ENCODE results near the gene COL12A1. TPM values are rescaled to one million over a fixed set of nuclear protein-coding genes. Genes with fewer than 3 reads are reported as not detected.

COL12A1 gene
- total and polyA plus RNA-seq, 9 of the 15 experiments (the other 6 are each of a cell fraction or from before 2014, with no cell fraction given): 0.11 TPM; not detected in 8

DNA sequence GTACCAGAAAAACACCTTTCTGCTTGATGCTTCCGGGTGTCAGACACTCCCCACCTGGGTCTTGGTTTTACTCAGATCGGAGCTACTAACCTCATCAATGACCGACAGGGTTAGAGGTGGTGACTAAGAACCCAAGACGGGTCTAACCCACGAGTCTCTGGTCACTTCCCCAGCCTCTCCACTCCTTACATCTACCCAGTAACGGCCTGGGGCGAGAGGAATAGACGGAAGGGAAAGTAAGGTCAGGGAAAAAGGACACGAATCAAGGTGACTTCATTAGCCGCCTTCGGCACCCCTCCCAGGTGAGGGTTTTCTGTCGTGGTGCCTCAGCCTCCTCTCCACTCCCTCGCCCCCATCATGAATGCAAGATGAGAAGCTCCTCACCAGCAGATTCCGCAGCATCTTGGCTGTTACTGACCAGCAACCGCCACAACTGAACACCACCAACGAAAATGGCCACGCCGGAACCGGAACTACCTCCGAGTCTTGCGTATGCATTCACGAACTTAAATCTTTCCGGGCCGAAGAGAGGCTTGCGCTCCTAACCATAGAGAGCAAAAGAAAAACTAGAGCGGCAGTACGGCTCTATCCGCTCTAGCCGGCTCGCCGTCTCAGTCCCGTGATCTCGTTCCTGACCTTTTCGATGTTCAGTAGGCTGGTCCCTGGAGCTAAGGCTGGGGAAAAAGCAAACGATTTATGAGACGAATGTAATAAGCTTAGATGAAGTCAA lies 37.6 kb upstream of the COL12A1 start, which contains the start of gene COX7A2 (continued):
- TF ChIP-seq POLR2H (tag; IDR thresholded peaks at IDR 0.05; ENCODE audit: low read depth): peak; percentile 93
- TF ChIP-seq FOXK2 (conservative IDR thresholded peaks at IDR 0.05 in 1 of 2, IDR thresholded peaks at IDR 0.05 in 1 of 2; ENCODE audit: low read depth in 2 of 2): peak; percentile 62 to 78; a peak in 3 of 4 replicates
- TF ChIP-seq, protein P1, sequence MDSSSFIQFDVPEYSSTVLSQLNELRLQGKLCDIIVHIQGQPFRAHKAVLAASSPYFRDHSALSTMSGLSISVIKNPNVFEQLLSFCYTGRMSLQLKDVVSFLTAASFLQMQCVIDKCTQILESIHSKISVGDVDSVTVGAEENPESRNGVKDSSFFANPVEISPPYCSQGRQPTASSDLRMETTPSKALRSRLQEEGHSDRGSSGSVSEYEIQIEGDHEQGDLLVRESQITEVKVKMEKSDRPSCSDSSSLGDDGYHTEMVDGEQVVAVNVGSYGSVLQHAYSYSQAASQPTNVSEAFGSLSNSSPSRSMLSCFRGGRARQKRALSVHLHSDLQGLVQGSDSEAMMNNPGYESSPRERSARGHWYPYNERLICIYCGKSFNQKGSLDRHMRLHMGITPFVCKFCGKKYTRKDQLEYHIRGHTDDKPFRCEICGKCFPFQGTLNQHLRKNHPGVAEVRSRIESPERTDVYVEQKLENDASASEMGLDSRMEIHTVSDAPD (CRISPR knock-in tag; IDR thresholded peaks at IDR 0.05): no peak
- TF ChIP-seq ESRRB (CRISPR knock-in tag; IDR thresholded peaks at IDR 0.05; ENCODE audit: borderline replicate concordance): no peak
- TF ChIP-seq PTBP1 (IDR thresholded peaks at IDR 0.05; ENCODE audit: low read depth, low read length): no peak
- peak; percentile 82 for TF ChIP-seq ZZZ3 (IDR thresholded peaks at IDR 0.05)
- TF ChIP-seq TRIM24 (IDR thresholded peaks at IDR 0.05): peak in 1 of 2 experiments; percentile 71; a peak in 2 of 4 replicates
- no peak for TF ChIP-seq ZNF785 (CRISPR knock-in tag; IDR thresholded peaks at IDR 0.05)
- TF ChIP-seq CEBPB (tag; IDR thresholded peaks at IDR 0.05): peak; percentile 74
- TF ChIP-seq, protein P2, sequence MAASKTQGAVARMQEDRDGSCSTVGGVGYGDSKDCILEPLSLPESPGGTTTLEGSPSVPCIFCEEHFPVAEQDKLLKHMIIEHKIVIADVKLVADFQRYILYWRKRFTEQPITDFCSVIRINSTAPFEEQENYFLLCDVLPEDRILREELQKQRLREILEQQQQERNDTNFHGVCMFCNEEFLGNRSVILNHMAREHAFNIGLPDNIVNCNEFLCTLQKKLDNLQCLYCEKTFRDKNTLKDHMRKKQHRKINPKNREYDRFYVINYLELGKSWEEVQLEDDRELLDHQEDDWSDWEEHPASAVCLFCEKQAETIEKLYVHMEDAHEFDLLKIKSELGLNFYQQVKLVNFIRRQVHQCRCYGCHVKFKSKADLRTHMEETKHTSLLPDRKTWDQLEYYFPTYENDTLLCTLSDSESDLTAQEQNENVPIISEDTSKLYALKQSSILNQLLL (CRISPR knock-in tag; IDR thresholded peaks at IDR 0.05; ENCODE audit: borderline replicate concordance): no peak
- no peak for TF ChIP-seq GTF2A2 (tag; IDR thresholded peaks at IDR 0.05)
- TF ChIP-seq CEBPG (CRISPR knock-in tag; IDR thresholded peaks at IDR 0.05): peak; percentile 69; the same call in 1 of the 2 replicates
- TF ChIP-seq CEBPG (tag; conservative IDR thresholded peaks at IDR 0.05 in 1 of 2, IDR thresholded peaks at IDR 0.05 in 1 of 2): peak in 1 of 2 experiments; percentile 62; a peak in 1 of 4 replicates
- peak; percentile 99 for TF ChIP-seq SP2 (IDR thresholded peaks at IDR 0.05; ENCODE audit: extremely low read depth, low read depth, low read length, poor library complexity, severe bottlenecking)
- TF ChIP-seq, protein P3, sequence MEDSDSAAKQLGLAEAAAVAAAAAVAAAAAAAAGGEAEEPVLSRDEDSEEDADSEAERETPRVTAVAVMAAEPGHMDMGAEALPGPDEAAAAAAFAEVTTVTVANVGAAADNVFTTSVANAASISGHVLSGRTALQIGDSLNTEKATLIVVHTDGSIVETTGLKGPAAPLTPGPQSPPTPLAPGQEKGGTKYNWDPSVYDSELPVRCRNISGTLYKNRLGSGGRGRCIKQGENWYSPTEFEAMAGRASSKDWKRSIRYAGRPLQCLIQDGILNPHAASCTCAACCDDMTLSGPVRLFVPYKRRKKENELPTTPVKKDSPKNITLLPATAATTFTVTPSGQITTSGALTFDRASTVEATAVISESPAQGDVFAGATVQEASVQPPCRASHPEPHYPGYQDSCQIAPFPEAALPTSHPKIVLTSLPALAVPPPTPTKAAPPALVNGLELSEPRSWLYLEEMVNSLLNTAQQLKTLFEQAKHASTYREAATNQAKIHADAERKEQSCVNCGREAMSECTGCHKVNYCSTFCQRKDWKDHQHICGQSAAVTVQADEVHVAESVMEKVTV (CRISPR knock-in tag; IDR thresholded peaks at IDR 0.05): 0 out of 2 replicates have a peak, but pooled peaks have one; percentile 2
- TF ChIP-seq ERF (CRISPR knock-in tag; IDR thresholded peaks at IDR 0.05): peak; percentile 67; the same call in 1 of the 2 replicates
- no peak for TF ChIP-seq HDGF (IDR thresholded peaks at IDR 0.05)
- no peak for TF ChIP-seq ZNF707 (CRISPR knock-in tag; conservative IDR thresholded peaks at IDR 0.05)
- TF ChIP-seq, protein P4, sequence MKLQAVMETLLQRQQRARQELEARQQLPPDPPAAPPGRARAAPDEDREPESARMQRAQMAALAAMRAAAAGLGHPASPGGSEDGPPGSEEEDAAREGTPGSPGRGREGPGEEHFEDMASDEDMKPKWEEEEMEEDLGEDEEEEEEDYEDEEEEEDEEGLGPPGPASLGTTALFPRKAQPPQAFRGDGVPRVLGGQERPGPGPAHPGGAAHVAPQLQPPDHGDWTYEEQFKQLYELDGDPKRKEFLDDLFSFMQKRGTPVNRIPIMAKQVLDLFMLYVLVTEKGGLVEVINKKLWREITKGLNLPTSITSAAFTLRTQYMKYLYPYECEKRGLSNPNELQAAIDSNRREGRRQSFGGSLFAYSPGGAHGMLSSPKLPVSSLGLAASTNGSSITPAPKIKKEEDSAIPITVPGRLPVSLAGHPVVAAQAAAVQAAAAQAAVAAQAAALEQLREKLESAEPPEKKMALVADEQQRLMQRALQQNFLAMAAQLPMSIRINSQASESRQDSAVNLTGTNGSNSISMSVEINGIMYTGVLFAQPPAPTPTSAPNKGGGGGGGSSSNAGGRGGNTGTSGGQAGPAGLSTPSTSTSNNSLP (IDR thresholded peaks at IDR 0.05; ENCODE audit: borderline replicate concordance, low read depth, low read length): peak; percentile 68; the same call in 1 of the 2 replicates

Measured in K562 (cell line).